ENCODE data around the gene MEGF8.

The MEGF8 gene

DNA sequence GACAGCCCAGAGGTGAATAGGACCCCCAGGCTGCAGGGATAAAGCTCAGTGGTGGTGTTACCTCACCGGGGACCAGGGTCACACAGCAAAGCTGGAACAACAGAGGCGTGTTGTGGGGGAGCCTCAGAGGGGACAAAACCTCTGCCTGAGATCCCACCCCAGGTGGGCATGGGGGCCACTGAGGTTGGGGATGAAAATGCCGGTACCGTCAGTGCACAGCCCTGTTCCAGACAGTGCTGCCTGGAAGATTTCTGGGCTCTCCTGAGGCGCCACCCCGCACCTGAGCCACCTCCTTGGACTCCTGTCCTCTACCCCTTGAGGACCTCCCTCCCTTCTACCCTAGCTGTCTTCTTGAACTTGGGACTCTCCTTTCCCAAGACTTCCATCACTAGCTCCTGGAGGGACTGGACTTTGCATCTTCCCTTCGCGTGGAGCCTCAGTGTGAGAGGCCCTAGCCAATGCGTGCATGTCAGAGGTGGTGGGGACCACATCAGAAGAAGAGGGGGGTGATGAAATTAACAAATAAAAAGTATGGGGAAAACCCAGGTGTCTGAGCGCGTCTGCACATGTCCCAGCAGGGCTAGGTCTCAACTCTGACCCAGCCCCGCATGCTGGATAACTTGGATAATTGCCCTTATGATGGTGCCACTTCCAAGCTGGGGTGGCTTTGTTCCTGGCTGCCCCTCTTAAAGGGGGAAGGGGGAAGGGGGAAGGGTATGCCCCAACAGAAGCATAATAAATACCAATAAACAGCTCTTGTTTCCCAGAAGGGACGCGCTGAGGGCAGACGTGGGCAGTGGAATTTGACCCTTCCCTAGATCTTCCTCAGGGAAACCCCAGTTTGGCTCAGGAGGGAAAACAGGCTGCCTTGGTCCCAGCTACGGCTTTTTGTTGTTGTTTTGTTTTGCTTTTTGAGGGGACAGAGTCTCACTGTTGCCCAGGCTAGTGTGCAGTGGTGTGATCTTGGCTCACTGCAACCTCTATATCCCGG lies 53.1 kb downstream of the MEGF8 start:
- DNase-seq (ENCODE audit: low spot score), result no peak
- TF ChIP-seq CTCF (IDR thresholded peaks at IDR 0.05; ENCODE audit: extremely low read depth, missing control alignments), result no peak

- TF ChIP-seq CTCF (IDR thresholded peaks at IDR 0.05; ENCODE audit: extremely low read depth, missing control alignments), result no peak
- DNase-seq (ENCODE audit: low spot score), result no peak
Measured at GRCh38 chr19:42380155-42380554, 54.7 kb downstream of the MEGF8 start.

- peak; percentile 22 for TF ChIP-seq CTCF (IDR thresholded peaks at IDR 0.05; ENCODE audit: extremely low read depth, missing control alignments)
- DNase-seq (ENCODE audit: low spot score), result peak; percentile 83
Measured at GRCh38 chr19:42386974-42387707, 61.7 kb downstream of the MEGF8 start.

GRCh38 chr19:42388851-42389489 lies 63.5 kb downstream of the MEGF8 start:
- no peak for TF ChIP-seq CTCF (IDR thresholded peaks at IDR 0.05; ENCODE audit: extremely low read depth, missing control alignments)
- no peak for DNase-seq (ENCODE audit: low spot score)

GRCh38 chr19:42389899-42390298 lies 64.5 kb downstream of the MEGF8 start, which contains the start of gene CNFN:
CNFN (minus strand) TSS chr19:42390297; CDS start chr19:42389037, 1,260 bp downstream.
- no peak for TF ChIP-seq CTCF (IDR thresholded peaks at IDR 0.05; ENCODE audit: extremely low read depth, missing control alignments)
- DNase-seq (ENCODE audit: low spot score), result no peak

DNA sequence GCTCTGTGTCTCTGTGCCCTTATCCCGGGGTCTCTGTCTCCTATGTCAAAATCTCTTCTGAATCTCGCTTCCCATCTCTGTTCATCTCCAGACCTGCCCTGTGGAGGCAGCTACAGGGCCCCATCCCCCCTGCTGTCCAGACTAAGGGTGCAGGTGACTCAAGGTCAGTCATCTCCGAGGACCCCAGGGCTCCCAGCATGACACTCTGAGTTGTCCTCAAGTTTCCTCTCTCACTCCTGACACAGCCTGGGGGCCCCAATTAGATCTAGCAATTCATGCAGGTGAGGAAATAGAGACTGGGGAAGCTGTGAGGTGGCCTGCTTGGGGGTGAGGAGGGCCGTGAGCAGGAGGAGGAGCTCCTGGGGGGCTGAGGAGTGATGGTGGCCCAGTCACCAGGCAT lies 66.7 kb downstream of the MEGF8 start:
- no peak for DNase-seq (ENCODE audit: low spot score)
- no peak for TF ChIP-seq CTCF (IDR thresholded peaks at IDR 0.05; ENCODE audit: extremely low read depth, missing control alignments)

Measured in GM20000 (cell line).